Stimulated activated CD4-positive, alpha-beta T cell treated with anti-CD3 and anti-CD28 coated beads, Interleukin-12 subunit alpha, Interleukin-12 subunit beta, amount 100 ng/mL, for 4 hours (primary cell): ENCODE data around the gene ADGRG3.
"Not testable (repeated sequence)": the region's sequence is repeated elsewhere in the genome, so short reads cannot be mapped to it uniquely, and the experiment has no call there.

Experiments
- DNase-seq: peaks from one replicate; pipeline ENCODE4 v3.0.0-alpha.2; 2020

ADGRG3 gene

DNA sequence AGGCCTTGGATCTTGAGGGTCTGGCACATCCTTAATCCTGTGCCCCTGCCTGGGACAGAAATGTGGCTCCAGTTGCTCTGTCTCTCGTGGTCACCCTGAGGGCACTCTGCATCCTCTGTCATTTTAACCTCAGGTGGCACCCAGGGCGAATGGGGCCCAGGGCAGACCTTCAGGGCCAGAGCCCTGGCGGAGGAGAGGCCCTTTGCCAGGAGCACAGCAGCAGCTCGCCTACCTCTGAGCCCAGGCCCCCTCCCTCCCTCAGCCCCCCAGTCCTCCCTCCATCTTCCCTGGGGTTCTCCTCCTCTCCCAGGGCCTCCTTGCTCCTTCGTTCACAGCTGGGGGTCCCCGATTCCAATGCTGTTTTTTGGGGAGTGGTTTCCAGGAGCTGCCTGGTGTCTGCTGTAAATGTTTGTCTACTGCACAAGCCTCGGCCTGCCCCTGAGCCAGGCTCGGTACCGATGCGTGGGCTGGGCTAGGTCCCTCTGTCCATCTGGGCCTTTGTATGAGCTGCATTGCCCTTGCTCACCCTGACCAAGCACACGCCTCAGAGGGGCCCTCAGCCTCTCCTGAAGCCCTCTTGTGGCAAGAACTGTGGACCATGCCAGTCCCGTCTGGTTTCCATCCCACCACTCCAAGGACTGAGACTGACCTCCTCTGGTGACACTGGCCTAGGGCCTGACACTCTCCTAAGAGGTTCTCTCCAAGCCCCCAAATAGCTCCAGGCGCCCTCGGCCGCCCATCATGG, 4.0 kb upstream of the ADGRG3 start:
- no peak for DNase-seq

- DNase-seq: no peak
Measured at GRCh38 chr16:57664662-57665025, 3.5 kb upstream of the ADGRG3 start.

DNA sequence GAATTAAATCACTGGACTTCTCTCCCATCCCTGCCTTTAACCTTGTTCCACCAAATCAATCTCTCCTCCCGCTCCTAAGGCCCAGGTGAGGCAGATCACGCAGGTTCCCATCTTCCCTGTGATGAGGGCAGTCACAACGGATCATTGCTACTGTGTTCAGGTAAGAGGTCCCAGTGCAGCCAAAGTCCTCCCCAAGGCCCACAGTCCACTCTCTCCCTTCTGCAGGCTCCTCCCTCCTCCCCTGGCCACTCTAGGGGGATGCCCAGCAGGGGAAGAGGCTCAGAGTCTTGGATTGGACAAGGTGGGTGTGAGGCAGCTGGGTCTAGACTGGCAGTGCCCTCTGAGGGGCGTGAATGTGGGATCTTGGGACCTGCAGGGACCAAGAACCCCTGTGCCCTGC, 2.6 kb upstream of the ADGRG3 start:
- no peak for DNase-seq

- no peak for DNase-seq
Measured at GRCh38 chr16:57666353-57667047, 1.6 kb upstream of the ADGRG3 start.

DNA sequence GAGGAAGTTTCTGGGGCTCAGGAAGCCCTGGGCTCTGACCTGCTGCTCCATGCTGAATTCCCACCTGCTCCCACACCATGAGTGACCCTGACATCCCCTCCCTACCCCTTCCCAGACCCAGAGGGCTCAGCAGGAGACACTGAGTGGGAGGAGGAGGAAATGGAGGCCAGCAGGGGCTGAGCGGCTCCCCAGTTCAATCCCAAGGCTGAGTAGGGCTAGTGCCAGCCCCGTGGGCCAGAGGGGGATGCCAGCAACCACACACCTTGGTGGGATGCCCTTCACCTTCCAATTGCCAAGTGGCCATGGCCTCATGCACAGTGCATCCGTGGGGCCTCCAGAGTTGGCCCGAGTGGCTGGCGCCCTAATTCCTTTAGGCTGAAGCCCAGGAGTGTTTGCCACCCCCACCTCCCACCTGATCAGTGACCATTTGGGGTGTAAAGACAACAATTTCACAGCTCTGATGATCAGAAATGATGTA, 1.0 kb upstream of the ADGRG3 start:
- DNase-seq: no peak

DNA sequence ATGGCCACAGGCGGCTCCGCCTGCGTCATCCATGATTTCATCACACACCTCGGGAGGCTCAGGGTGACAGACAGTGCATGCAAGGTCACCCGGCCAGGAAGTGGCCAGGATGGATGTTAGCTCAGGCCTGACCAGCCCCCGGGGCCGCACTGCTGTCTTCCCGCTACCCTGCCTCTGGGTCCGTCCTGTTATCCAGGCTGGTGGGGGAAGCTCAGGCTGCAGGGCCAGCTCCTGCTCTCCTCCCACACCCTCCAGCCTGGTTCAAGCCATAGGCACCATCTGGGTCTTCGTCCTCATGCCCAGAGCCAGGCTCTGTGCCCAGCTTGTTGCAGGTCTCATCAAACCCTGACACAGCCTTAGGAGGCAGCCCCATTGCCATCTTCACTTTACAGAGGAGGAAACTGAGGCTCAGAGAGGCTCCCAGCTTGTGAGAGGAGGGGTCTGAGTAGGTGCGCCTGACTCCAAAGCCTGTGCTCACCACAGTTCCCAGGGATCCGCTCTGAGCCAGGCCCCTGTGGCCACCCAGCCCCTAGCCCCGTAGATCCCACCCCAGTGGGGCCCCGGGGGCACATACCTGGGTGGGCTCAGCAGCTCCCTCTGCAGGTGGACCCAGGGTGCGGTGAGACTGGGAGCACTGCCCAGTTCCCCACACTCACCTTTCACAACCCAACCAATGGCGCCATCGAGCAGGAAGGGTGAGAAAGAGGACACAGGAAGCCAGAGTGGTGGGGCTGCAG, 412 bp upstream of the ADGRG3 start:
- DNase-seq: no peak

DNA sequence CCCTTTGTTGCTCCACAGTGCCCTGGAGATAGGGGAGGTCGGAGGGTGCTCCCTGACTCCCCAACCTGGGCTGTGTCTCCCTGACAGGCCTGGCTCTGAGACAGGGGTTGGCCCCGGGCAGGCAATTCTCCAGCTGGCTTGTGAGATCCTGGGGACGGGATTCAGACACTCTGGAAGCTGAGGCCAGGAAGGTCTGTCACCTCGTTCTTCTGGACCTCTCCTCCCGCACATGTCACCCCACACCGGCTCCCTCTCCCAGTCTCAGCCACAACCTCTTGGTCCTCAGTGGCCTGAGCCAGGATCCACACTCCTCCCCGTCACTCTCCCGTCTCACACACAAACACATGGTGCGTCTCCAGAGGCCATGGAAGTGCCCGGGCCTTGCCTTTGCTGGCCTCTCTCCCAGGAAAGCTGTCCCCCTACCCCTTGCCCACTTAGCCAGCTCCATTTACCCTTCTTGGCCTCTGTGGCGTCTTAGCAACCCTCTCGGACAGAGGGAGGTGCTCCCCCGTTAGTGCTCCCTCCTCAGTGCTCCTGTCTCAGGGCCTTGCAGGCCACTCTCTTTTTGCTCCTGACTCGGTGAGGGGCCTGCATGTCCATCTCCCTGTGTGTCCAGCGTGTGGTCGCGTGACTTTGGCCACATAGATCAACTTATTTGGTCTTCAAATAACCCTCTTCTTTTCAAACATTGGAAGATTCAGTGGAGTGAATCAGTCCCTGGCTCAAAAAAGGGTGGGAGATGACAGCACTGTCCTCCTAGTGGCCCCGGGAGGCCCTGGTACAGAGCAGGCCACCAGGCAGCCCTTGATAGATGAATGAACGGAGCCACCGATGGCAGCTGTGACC, 747 bp downstream of the ADGRG3 start:
- DNase-seq: no peak

- DNase-seq: no peak
Measured at GRCh38 chr16:57669476-57670162, 1.5 kb downstream of the ADGRG3 start.

DNA sequence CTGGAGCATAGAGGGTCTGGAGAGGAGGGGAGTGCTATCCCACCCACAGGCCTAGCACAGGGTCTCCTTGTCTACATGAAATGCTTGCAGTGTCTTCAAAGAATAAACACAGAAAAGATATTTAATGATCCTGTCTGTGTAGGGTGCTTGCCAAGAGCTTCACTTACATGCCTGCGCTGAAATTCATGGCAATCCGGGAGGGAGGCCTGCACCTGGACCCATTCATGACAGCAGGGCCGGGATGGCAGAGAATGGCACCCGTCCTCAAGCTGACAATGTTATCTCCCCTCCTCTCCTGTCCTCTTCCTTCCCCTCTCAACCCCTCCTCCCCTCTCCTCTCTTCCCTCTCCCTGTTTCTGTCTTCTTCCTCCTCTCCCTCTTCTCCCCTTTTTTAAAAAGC, 2.1 kb downstream of the ADGRG3 start:
- DNase-seq: no peak

DNA sequence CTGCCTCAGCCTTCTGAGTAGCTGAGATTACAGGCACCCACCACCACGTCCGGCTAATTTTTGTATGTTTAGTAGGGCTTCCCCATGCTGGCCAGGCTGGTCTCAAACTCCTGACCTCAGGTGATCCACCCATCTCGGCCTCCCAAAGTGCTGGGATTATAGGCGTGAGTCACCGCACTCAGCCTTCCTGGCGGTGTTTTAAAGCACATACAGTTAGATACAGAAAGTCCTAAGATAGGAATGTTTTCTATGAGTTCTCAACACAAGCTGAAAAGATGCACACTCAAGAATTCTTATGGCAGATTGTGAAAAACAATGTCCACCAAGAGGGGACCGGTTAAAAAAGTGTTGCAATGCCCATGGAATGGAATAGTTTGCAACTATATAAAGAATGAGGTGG, 3.3 kb downstream of the ADGRG3 start:
- not testable (repeated sequence) for DNase-seq

- DNase-seq: no peak
Measured at GRCh38 chr16:57672416-57672815, 4.3 kb downstream of the ADGRG3 start.

DNA sequence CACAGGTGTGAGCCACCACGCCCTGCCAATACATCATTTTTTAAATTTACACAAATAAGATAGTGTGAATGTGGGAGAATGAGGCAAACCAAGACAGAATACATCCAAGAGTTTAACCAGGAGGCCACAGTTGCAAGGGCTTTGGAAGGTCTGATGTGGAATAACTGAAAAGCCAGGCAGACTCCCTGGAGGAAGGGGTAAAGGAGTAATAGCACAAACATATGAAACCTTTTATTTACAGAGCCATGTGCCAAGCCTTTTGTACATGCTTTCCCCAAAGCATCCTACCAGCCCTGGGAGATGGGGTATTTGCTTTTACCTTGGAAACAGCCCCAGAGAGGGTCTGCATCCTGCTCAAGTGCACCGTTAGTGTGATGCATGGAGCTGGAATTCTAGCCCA, 4.7 kb downstream of the ADGRG3 start:
- DNase-seq: no peak

DNA sequence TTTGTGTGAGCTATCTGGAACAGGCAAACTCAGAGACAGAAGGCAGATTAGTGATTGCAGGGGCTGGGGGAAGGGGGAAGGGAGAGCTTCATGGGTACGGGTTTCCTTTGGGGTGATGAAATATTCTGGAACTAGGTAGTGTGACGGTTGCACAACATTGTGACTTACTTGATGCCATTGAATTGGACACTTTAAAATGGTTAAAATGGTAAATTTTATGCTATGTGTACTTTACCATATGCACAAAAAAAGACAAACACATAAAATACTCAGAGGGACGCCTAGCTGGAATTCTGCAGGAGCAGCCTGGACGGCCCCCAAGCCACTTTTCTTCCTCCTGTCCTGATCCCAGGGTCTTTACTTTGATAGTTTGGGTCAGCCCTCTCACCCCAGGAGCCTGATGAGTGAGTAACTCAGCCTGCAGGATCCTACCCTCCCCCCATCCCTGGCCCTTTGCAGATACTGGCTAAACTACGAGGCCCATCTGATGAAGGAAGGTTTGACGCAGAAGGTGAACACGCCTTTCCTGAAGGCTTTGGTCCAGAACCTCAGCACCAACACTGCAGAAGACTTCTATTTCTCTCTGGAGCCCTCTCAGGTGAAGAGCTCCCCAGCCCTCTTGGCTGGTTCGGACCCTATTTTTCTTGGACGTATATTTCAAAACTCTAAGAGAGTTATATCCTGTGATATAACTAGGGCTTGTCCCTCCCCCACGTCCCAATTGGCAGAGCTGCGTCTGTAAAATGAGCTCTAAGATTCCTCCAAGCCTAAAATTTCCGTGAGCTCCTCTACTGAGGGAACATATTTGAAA, 7.8 kb downstream of the ADGRG3 start:
- DNase-seq: no peak

DNA sequence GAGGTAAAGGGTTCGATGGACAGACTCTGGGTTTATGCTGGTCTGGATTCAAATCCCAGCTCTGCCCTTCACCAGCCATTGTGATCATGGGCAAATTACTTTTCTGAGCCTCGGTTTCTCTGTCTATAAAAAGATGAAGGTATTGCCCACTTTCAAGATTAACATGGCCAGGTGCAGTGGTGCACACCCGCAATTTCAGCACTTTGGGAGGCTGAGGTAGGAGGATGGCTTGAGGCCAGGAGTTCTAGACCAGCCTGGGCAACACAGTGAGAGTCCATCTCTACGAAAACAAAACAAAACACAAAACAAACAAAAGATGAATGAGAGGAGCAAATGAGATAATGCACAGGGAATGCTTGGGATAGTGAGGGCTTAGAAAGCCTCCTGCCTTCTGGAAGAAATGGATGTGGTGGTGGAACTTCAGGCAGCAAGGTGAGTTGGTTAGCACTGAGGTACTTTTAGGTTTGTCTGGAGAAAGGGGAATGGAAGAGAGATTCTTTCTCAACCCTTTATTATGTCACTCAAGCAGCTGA, 8.5 kb downstream of the ADGRG3 start:
- DNase-seq: no peak

DNA sequence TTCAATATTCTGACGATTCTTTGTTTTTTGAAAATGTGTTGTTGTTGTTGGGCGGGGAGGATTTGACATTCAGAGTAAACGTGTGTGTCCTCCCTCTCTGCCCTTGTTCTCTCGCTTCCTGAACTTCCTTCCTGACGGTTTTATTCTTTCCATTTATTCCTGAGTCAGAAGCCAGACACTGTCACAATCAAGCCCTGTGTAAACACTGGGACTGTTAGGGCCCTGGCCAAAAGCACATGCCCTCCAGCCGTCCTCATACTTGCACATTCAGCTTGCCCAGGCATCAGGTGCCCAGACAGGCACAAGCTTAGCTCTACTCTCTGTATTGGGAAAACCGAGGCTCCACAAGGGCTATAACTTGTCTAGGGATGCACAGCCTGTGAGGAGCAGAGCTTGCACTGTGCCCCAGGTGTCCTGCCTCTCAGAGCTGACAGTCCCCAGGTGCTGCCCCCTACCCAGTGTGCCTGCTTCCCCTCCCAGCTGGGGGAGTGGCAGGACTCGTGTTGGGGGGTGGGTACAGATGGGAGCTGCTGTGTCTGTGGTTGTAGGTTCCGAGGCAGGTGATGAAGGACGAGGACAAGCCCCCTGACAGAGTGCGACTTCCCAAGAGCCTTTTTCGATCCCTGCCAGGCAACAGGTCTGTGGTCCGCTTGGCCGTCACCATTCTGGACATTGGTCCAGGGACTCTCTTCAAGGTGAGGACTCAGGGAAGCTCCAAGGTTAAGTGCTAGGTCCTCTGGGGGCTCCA, 9.7 kb downstream of the ADGRG3 start:
- DNase-seq: no peak

- no peak for DNase-seq
Measured at GRCh38 chr16:57679016-57679415, 10.9 kb downstream of the ADGRG3 start.

DNA sequence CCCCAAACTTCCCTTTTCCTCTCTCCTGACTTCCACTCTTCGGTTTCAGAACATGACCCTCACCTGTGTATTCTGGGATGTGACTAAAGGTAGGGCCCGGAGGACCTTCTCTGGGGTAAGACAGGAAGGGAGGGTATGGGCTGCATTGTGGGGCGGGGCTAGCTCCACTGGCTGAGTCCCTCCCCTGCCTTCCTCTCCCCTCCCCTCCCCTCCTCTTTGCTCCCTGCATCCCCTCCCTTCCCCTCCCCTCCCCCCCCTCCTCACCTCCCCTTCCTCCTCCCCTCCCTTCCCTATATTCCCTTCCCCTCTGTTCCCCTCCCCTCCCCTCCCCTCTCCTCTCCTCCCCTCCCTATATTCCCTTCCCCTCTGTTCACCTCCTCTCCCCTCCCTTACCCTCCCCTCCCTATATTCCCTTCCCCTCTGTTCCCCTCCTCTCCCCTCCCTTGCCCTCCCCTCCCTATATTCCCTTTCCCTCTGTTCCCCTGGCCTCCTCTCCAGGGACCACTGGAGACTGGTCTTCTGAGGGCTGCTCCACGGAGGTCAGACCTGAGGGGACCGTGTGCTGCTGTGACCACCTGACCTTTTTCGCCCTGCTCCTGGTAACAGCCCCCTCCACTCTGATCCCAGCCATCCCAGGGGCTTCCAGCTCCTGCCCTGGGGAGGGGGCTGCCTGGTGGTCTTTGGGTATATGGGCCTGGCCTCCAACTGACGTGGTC, 11.8 kb downstream of the ADGRG3 start:
- DNase-seq: no peak

- DNase-seq: no peak
Measured at GRCh38 chr16:57680842-57681375, 12.8 kb downstream of the ADGRG3 start.

GRCh38 chr16:57681950-57682728, 14.0 kb downstream of the ADGRG3 start:
- no peak for DNase-seq
